Measurements from ENCODE around the gene CCDC61. TPM values are rescaled to one million over a fixed set of nuclear protein-coding genes. Genes with fewer than 3 reads are reported as not detected.

The CCDC61 gene, protein sequence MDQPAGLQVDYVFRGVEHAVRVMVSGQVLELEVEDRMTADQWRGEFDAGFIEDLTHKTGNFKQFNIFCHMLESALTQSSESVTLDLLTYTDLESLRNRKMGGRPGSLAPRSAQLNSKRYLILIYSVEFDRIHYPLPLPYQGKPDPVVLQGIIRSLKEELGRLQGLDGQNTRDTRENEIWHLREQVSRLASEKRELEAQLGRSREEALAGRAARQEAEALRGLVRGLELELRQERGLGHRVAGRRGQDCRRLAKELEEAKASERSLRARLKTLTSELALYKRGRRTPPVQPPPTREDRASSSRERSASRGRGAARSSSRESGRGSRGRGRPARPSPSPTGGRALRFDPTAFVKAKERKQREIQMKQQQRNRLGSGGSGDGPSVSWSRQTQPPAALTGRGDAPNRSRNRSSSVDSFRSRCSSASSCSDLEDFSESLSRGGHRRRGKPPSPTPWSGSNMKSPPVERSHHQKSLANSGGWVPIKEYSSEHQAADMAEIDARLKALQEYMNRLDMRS
- 4.9 and 12.3 TPM in 2 replicates for total RNA-seq

DNA sequence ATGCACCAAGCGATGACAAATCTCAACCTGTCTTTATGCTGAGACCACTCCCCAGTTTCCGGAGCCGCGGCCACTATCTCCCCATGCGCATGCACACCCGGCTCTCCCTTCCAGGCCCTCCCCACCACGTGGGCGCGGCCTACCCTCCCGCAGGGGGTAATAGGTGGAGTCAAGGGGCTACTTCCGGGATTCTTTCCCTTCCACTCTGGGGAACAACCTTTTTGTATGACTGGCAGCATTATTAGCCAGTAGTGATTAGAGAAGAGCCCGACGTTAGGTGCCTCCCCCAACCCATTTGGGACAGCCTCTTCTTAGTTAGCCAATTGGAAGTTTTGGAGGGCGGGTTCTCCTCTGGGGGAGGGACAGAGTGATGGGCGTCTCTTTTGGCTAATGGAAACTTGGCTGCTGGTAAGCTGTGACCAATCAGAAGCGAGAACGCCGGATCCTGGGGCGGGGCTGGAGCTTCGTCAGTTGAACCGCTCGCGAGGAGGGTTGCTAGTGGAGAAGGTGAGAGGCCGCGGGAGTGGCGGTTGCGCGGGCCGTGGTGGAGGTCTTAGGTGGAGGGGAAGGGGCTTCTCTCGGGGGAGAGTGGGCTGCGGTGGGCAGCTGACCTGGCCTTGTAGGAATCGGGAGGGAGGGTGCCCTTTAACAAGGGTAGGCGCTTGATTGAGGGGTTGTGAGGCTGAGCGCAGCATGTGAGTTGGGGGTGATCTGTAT is at the start of gene CCDC61:
Gene CCDC61, plus strand, starts transcription at position 470 of the 717 bp plus-strand sequence. CDS start 7,552 bp downstream, outside the sequence.

DNA sequence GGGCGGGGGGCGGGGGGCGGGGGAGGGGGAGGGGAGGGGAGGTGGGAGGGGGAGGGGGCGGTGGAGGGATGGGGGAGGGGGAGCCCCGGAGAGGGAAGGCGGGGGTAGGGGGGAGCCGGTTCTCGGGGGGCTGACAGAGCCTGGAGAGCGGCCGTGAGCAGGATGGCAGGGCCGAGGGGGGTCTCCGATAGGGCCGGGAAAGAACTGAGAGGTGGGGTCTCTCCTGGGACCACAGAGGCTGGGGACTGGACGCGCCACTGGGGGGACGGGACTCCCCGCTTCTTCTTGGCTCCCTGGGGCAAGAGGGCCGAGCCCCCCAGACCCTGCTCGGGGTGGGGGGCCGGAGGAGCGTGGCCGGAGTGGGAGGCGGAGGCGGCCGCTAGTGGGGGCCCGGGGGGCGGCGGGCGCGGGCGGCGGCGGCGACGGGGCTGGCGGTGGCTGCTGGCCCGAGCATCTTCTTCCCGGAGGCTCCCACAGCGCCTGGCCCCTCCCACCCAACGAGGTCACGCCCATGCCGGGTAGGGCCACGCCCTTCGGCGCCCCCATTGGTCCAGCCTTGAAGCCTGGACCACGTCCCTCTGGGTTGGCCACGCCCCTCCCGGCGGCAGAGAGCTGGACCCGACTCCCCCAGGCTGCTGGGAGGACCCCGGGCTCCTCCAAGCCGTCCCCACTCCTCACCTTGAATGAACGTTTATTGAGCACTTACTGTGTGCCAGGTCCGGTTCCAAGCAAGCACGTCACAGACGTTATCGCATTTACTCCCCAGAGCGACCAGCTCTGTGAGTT is 21.5 kb upstream of the CCDC61 start, which contains the start of gene NOVA2:
Gene NOVA2, minus strand, starts transcription at position 313 of the 786 bp plus-strand sequence. CDS start 514 bp downstream, outside the sequence.

DNA sequence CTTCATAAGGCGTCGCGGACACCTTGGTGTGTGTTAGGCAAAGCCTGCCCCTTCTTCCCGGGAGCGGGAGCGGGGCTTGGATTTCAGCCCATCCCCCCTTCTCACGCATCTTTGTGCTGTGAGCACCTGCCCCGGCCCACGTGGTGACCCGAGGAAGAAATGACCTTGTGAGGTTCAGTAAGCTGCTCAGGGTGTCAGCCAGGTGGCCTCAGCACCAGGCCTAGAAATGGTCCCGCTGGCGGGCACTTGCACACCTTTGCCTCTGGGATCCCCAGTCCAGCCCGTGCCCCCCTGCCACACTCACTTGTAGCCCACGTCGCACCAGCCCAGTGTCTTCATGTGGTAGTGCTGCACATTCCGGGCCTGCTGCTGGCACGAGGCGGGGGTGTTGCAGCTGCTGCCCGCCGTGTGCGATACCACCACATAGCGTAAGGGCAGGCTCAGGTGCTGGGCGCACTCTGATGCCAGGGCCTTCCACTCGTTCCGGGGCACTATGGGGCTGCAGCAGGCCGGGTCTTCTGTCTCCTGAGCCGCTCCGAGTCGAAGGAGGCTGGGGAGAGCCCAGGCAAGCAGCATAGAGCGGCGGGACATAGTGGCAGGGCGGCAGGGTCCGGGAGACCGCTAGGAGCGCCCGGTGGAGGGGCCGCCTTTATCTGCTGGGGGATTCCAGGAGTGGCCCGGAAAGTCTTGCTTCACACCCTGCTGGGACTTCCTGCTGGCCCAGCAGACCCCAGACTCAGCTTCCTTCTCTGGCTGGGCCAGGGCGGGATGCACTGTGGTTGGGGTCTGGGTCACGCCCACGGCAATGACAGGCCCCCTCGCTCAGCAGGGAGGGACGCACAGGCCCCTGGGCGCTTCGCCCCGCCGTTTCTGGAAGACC is 27.4 kb downstream of the CCDC61 start, which contains the start of gene PGLYRP1:
Gene PGLYRP1, minus strand, starts transcription at position 623 of the 880 bp plus-strand sequence. Its CDS starts 32 bp downstream, at position 591.

DNA sequence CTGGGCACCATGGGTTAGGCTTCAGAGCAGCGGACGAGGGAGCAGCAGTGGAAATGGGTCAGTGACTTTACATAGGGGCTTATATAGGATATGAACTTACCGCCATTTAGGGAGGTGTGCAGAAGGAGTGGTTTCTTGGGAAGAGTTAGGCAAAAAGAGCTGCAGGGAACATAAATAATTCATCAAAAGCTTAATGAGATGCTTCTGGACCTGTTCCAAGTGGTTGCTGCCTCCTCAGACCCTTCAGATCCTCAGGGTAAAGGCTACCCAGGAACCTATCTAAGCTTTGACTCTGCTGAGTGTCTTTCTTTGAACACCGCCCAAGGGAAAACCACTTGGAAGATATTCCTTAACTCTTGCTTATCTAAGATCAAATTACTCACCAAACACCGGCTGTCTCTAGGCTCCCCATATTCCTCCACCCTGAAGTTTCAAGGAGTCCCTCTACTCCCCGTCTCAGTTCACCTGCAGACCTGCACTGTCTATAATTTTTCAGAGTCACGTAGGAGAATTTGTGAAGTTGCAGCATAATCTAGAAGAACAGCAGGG is 45.8 kb downstream of the CCDC61 start, which contains the start of gene IGFL4:
Gene IGFL4, minus strand, starts transcription at position 51 of the 549 bp plus-strand sequence. Its CDS starts 40 bp downstream, at position 11.

Other genes starting within 250 kb of the CCDC61 start
- 2.7 and 6.3 TPM in 2 replicates for gene SIX5, start 226.2 kb upstream of the CCDC61 start, total RNA-seq
- gene DMPK, start 213.0 kb upstream of the CCDC61 start, total RNA-seq, result 4.1 and 23.6 TPM in 2 replicates
- 32.1 and 32.5 TPM in 2 replicates for gene DMWD, start 202.6 kb upstream of the CCDC61 start, total RNA-seq
- under 0.01 and 0.07 TPM in 2 replicates for gene RSPH6A, start 180.2 kb upstream of the CCDC61 start, total RNA-seq
- 27.7 and 56.0 TPM in 2 replicates for gene SYMPK, start 132.3 kb upstream of the CCDC61 start, total RNA-seq
- gene FOXA3, start 131.1 kb upstream of the CCDC61 start, total RNA-seq, result not detected in 2 replicates
- gene IRF2BP1, start 109.3 kb upstream of the CCDC61 start, total RNA-seq, result 17.8 and 20.8 TPM in 2 replicates
- 1.0 and 2.3 TPM in 2 replicates for gene MYPOP, start 92.9 kb upstream of the CCDC61 start, total RNA-seq
- not detected in 2 replicates for gene NANOS2, start 80.7 kb upstream of the CCDC61 start, total RNA-seq
- not detected in 2 replicates for gene NOVA2, start 21.6 kb upstream of the CCDC61 start, total RNA-seq
- not detected in 2 replicates for gene PGLYRP1, start 27.6 kb downstream of the CCDC61 start, total RNA-seq
- gene IGFL4, start 45.5 kb downstream of the CCDC61 start, total RNA-seq, result not detected in 2 replicates
- not detected in 2 replicates for gene IGFL3, start 129.2 kb downstream of the CCDC61 start, total RNA-seq
- gene IGFL2, start 152.8 kb downstream of the CCDC61 start, total RNA-seq, result 2.4 TPM in 1 of 2 replicates, not detected in the other
- gene IGFL1, start 234.3 kb downstream of the CCDC61 start, total RNA-seq, result under 0.01 TPM in 1 of 2 replicates, not detected in the other